ENCODE results near the gene MAPK8IP1. TPM values are rescaled to one million over a fixed set of nuclear protein-coding genes. Genes with fewer than 3 reads are reported as not detected.
"Not testable (repeated sequence)": the region's sequence is repeated elsewhere in the genome, so short reads cannot be mapped to it uniquely, and the experiment has no call there.

The MAPK8IP1 gene
- total RNA-seq (2021; ENCODE audit: unreplicated experiment) (12.7 TPM), Bru-seq, nascent RNA (percentile 35 among the genes with signal in this experiment), BruChase-seq, experiment 1, labeled RNA remaining after a 2-hour chase (percentile 40 among the genes with signal in this experiment), BruChase-seq, experiment 2, labeled RNA remaining after a 6-hour chase (percentile 50 among the genes with signal in this experiment)
- polyA plus RNA-seq (2012; ENCODE audit: insufficient read length), result 17.7 TPM
- long read RNA-seq, partial matches to known transcripts, result 22 of 31 reads
- long read RNA-seq, other reads (novel, unspliced or antisense), result 8 of 31 reads

- Histone ChIP-seq H3K4me3 (ENCODE audit: low read depth in 2 of 2, low read length in 2 of 2) (peak within 1 kb of the TSS; percentile 31 to 45), H3K4me1 (ENCODE audit: control insufficient read depth, insufficient read depth, low read length) (no peaks in the 10 kb centered on the region), H3K36me3 (ENCODE audit: control insufficient read depth, insufficient read depth, low read length) (no peaks in the 10 kb centered on the region), H3K27ac (ENCODE audit: low read length) (no peak within 1 kb of the TSS), H3K27me3 (ENCODE audit: control insufficient read depth, insufficient read depth, low read length) (no peaks in the 10 kb centered on the region), H3K9me3 (ENCODE audit: control insufficient read depth, insufficient read depth, low read depth, low read length) (no peaks in the 10 kb centered on the region)
- ChIA-PET CTCF (no interaction called here), POLR2A (no interaction called here)
- DNase-seq (ENCODE audit: low read depth, low spot score) (no peak), ATAC-seq (peak; percentile 84)
- in situ Hi-C loops (cut with HindIII; ENCODE audit: low pct_unique_long_range_greater_than_20kb, low sequenced_read_pairs) (no loop called here), intact Hi-C loops (cut with micrococcal nuclease; ENCODE audit: unreplicated experiment) (no loop called here)
- BruUV-seq (replicated peaks), result no TSS peak
- TF ChIP-seq SIN3A (IDR thresholded peaks at IDR 0.05; ENCODE audit: borderline replicate concordance, insufficient read depth, low read depth, low read length) (no peak), REST (IDR thresholded peaks at IDR 0.05; ENCODE audit: insufficient read depth in 1 of 2, low read depth in 2 of 2, low read length in 1 of 2) (peak; percentile 91 to 95)
Observed at GRCh38 chr11:45885274-45885920, at the start of gene MAPK8IP1. Gene MAPK8IP1, plus strand, starts transcription at chr11:45885651. Its CDS starts 170 bp downstream, at chr11:45885821.

GRCh38 chr11:45839204-45839603 lies 46.2 kb upstream of the MAPK8IP1 start:
- no TSS peak for BruUV-seq (replicated peaks)
- H3K27me3 ChIP-seq (ENCODE audit: control insufficient read depth, insufficient read depth, low read length), result peaks cover 7% of the 10 kb centered on the region; the same call in 1 of the 2 replicates
- in situ Hi-C loops (cut with HindIII; ENCODE audit: low pct_unique_long_range_greater_than_20kb, low sequenced_read_pairs), result no loop called here
- H3K9me3 ChIP-seq (ENCODE audit: control insufficient read depth, insufficient read depth, low read depth, low read length), result no peaks in the 10 kb centered on the region
- H3K4me1 ChIP-seq (ENCODE audit: control insufficient read depth, insufficient read depth, low read length), result no peaks in the 10 kb centered on the region
- intact Hi-C loops (cut with micrococcal nuclease; ENCODE audit: unreplicated experiment), result no loop called here
- no peak overlapping the region for H3K4me3 ChIP-seq (ENCODE audit: low read depth in 2 of 2, low read length in 2 of 2)
- ChIA-PET CTCF (no interaction called here), POLR2A (no interaction called here)
- no peaks in the 10 kb centered on the region for H3K36me3 ChIP-seq (ENCODE audit: control insufficient read depth, insufficient read depth, low read length)
- no peak overlapping the region for H3K27ac ChIP-seq (ENCODE audit: low read length)
- TF ChIP-seq SIN3A (IDR thresholded peaks at IDR 0.05; ENCODE audit: borderline replicate concordance, insufficient read depth, low read depth, low read length), result no peak
- no peak for TF ChIP-seq CTCF (IDR thresholded peaks at IDR 0.05)
- no peak for TF ChIP-seq POLR2AphosphoS5 (IDR thresholded peaks at IDR 0.05; ENCODE audit: low read depth, low read length)
- no peak for TF ChIP-seq TCF7L2 (IDR thresholded peaks at IDR 0.05; ENCODE audit: low read depth, low read length)
- DNase-seq (ENCODE audit: low read depth, low spot score) (no peak), ATAC-seq (no peak)

- H3K4me3 ChIP-seq (ENCODE audit: low read depth in 2 of 2, low read length in 2 of 2); CTCF ChIA-PET; H3K4me1 ChIP-seq (ENCODE audit: control insufficient read depth, insufficient read depth, low read length); DNase-seq (ENCODE audit: low read depth, low spot score); ATAC-seq; H3K9me3 ChIP-seq (ENCODE audit: control insufficient read depth, insufficient read depth, low read depth, low read length); BruUV-seq (replicated peaks); POLR2A ChIA-PET; H3K27ac ChIP-seq (ENCODE audit: low read length); in situ Hi-C loops (cut with HindIII; ENCODE audit: low pct_unique_long_range_greater_than_20kb, low sequenced_read_pairs); H3K36me3 ChIP-seq (ENCODE audit: control insufficient read depth, insufficient read depth, low read length); intact Hi-C loops (cut with micrococcal nuclease; ENCODE audit: unreplicated experiment); H3K27me3 ChIP-seq (ENCODE audit: control insufficient read depth, insufficient read depth, low read length): not testable (repeated sequence)
Observed at GRCh38 chr11:45840251-45840650, 45.2 kb upstream of the MAPK8IP1 start.
